ENCODE data around the gene PHTF2.
"Not testable (repeated sequence)": the region's sequence is repeated elsewhere in the genome, so short reads cannot be mapped to it uniquely, and the experiment has no call there.

The PHTF2 gene

DNA sequence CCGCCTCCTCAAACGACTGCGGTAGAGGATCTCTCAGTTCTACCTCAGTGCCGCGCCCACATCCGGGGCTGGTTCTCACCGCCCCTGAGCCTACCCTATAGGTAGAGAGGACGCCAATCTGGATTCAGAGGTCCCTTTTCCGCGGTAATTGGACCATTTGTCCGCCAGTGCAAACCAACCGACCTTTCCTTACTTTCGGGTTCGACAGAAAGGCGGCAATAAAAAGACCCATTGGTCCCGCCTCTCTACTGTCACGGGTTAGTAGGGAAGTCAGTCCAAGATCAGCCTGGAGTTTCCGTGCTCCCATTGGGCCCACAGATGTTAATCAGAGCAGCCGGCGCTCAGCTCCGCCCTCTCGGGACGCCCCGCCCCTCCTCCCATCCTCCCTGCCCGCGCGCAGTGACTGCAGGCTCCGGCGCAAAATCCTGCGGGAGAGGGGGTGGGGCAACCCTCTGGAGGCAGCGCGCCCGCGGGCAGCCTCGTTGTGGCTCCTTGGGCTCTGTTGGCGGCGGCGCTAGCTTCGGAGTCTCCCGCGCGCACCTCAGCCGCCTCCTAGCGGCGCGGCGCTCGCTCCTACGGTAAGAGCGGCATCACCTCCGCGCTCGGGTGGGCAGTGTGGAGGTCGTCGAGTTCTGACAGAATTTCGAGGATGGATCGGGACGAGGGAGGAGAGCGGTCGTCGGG, at the start of gene PHTF2, which contains the start of gene TMEM60:
TSS of gene PHTF2 (plus strand) at position 380 of the 684 bp plus-strand sequence.
TSS of gene TMEM60 (minus strand) at position 41 of the 684 bp plus-strand sequence. CDS start 4,061 bp downstream, outside the sequence.
- DNase-seq (ENCODE audit: low spot score): peak; percentile 98

DNA sequence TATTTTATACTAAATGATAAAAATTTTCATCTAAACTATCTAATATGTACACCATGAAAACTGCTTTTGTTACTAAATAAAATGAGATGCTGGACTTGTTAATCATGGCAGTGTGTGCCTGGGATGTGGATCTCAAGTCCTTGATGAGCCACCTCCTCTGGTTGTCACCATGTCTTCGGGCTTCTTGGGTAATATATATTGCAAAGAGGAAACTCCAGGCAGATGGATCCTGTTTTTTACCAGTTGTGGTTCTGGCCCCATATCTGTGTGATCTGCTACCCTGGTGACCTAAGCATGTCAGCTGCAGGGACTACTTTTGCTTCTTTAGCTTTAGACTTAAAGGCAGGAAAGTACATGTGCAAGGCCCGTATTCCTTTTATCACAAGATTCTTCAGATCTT, 46.6 kb upstream of the PHTF2 start:
- no peak for DNase-seq (ENCODE audit: low spot score)

DNA sequence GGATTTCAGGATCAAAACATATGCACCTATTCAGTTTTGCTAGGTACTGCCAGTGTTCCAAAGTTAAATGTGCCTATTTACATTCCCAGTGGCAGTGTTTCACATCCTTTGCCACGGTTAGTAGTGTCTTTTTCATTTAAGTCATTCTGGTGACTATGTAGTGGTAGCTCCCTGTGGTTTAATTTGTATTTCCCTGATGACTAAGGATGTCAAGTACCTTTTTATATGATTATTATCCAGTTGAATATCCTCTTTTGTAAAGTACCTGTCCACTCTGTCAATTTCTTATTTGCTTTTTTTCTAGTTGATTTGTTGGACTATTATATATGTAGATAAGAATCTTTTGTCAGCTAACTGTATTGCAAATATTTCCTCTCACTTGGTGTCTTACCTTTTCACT, 45.4 kb upstream of the PHTF2 start:
- DNase-seq (ENCODE audit: low spot score): no peak

DNA sequence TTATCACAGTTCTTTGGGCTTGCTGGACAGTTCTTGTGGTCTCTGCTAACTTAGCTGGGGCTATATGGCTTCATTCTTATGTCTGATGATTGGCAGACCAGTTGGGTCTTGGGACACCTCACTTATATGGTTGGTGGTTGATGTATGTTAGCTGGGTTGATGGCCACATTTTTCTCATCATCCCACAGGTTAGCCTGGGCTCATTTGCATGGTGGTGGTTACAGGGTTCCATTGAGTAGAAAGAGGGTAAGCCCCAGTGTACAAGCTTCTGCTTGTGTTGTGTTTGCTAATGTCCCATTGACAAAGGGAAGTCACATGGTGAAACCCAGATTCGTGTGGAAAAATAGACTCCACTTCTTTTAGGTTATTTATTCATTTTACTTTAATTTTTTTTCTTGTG, 41.0 kb upstream of the PHTF2 start:
- no peak for DNase-seq (ENCODE audit: low spot score)

DNA sequence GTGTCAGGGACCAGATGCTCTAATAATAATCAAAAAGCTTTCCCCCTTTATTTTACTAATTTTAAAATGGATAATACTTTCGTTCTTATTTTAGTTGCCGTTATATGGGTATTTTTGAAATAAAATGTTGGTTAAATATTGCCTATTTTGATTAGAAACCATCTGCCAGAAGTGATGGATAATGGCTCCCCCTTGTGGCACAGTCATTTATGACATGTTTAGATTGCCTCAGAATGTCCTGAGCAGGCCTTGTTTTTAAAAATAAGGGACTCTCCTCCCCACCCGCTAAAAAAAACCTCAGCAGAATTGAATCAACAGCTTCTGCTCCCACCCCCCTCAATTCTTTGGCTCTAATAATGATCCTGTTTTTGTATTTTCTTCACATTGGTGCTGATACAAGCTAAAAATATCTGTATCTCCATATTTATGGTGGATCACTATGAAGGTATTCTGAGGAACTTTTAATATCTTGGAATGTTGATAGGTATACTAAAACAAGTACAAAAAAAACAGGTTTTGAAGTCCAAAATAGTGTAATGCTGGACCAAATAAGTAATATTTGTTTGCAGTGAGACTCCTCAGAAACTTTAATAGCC, 39.2 kb upstream of the PHTF2 start:
- DNase-seq (ENCODE audit: low spot score): peak; percentile 49

DNA sequence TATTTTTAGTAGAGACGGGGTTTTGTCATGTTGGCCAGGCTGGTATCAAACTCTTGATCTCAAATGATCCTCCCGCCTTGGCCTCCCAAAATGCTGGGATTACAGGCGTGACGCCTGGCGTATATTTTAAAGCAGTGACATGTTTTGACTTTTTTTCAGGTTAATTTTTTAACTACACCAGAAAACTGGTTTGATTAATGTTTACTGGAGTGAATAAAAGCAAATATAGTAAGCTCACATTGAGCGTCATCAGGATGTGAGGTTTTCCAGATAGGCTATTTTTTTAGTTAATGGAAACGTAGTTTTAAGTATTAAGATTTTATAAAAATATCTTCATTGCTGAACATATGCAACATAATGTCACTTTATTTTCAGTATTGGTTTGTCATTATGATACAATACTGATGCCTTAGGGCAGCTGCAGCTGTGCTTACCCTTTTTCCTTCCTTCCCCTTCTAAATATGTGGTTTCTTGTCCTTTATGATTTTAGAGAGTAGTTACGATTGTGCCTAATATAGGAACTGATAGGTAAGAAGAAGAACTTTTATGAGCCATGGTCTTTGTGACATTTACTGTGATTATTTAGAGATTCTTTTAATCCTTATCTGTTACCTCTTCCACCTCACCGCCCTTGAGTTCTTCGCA, 37.6 kb upstream of the PHTF2 start:
- DNase-seq (ENCODE audit: low spot score): no peak

DNA sequence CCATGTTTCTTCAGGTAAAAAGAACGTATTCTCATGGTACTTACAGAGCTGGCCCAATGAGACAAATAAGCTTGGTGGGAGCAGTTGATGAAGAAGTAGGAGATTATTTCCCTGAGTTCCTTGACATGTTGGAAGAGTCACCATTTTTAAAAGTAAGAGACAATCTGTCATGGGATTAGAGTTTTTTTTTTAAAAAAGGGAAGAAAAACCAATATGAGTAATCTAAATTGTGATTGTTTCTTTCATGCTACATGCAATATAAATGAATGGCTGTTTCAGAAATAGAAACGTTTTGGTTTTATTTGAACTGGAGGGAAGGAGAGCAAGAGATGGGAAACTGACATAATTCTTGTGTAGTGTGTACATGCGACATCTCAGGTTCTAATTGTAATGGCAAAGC, 33.1 kb upstream of the PHTF2 start:
- no peak for DNase-seq (ENCODE audit: low spot score)

DNA sequence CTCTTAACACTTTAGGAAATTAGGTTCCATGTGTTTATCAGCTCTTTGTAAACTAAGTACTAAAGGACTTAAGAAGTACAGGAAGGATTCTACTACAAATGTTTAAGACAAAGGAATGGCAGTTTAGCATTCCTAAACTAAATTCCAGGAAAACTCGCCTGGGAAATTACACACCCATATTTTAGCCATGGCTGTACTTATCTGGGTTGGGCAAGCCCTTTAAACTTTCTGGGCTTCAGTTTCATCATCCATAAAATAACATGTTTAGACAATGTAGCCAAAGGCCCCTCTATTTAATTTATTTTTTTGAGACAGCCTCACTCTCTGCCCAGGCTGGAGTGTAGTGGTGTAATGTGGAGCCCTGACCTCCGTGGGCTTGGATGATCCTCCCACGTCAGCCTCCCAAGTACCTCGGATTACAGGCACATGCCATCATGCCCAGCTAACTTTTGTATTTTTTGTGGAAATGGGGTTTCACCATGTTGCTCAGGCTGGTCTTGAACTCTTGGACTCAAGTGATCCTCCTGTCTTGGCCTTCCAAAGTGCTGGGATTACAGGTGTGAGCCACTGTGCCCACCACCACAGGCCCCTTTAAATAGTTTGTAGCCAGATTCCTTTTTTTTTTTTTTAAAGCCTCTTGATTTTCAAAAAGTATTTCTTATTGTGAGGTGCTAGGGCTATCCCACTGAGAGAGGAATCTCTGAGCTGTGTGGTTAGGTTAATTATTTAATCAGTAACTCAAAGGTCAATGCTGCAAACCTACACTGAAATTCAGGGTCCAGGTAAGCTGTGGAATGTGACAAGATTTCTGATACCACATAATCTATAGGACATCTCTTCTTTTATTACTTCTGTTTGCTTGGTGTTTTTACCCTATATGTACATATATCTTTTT, 32.4 kb upstream of the PHTF2 start:
- DNase-seq (ENCODE audit: low spot score): no peak

DNA sequence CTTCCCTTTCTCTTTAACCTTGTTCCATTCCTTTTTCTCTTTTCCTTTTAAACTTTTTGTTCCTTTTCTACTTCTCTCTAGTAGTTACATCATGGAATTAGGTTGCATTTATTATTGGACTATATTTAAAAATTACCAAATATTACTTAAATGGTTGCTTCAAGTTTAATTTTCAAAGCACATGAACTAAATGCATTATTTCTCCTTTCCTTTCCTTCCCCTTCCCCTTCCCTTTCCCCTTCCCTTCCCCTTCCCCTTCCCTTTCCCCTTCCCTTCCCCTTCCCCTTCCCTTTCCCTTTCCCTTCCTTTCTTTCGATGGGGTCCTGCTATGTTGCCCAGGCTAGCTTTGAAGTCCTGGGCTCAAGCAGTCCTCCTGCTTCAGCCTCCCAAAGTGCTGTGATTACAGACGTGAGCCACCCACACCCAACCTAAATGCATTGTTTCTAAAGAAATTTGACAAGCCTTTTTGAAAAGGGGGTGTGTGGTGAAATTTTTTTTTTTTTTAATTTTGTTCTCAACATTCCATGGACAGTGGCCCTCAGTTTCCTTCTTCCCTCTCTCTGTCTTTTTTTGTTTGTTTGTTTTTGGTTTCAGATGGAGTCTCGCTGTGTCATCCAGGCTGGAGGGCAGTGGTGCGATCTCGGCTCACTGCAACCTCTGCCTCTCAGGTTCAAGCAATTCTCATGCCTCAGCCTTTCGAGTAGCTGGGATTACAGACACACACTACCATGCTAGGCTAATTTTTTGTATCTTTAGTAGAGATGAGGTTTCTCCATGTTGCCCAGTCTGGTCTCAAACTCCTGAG, 31.6 kb upstream of the PHTF2 start:
- DNase-seq (ENCODE audit: low spot score): no peak

DNA sequence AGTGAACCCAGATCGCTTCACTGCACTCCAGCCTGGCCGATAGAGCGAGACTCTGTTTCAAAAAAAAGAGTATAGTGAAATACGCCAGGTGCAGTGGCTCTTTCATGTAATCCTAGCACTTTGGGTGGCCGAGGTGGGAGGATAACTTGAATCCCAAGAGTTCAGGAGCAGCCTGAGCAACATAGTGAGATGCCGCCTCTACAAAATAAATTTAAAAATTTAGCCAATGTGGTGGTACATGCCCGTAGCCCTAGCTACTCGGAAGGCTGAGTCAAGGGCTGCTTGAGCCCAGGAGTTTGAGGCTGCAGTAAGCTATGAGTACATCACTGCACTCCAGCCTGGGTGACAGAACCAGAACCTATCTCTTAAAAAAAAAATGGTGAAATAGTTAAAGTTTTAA, 28.3 kb upstream of the PHTF2 start:
- DNase-seq (ENCODE audit: low spot score): no peak

DNA sequence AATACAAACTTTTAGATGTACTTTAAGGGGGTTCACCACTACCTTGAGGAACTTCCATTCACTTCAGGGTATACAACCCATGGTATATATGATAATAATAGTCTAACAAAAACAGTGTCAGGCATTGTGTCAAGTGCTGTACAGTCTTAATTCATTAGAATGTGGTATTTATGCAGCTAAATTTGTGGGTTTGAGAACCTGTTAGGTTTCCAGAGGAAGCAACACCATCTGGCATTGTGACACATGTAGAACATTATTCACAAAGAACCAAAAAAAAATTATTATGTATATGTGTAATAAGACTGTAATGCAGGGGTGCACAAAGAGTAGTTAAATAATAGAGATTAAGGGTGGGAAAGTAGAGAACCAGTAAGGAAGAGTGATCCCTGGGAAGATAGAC, 26.7 kb upstream of the PHTF2 start:
- no peak for DNase-seq (ENCODE audit: low spot score)

DNA sequence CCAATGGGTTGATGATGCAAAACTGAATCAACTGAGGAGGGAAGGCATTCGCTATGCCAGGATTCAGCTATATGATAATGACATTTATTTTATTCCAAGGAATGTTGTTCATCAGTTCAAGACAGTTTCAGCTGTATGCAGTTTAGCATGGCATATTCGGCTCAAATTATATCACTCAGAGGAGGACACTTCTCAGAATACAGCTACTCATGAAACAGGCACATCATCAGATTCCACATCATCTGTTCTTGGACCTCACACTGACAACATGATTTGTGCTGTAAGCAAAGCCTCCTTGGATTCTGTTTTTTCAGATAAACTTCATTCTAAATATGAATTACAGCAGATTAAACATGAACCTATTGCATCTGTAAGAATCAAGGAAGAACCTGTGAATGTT, 20.0 kb upstream of the PHTF2 start:
- no peak for DNase-seq (ENCODE audit: low spot score)

DNA sequence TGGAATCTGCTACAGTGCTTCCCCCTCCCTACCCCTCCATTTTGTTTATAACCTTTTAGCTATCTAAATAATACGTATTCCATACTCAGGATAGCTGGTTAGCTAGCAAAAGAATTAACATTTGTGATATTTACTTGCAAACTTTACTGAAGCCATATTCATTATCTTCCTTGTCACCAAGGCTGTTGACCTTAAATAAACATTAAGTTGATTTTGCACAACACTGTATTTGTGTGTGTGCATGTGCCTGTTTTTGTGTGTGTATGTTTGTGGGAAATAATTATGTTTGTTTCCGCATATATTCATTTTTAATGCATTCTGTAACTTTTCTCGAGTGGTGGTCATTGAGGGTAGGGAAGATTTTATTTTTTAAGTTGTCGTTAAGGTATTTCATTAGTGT, 16.2 kb upstream of the PHTF2 start:
- DNase-seq (ENCODE audit: low spot score): no peak

DNA sequence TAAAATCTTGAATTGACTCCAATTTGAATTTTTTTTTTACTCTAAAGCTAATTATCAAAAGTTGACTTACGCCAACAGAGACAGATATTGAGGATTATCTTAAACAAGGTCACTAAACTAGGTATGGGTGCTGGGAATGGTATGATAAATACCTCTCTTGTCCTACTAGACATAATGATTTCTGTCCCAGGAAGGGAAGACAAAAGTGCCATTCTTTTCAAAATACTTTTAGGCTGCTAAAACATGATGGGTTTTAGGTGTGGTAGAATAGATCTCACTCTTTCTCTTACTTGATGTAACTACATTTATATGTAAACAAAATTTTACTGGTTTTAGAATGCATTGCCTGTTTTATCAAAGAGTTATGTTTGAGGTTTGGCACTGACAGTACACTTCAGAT, 15.5 kb upstream of the PHTF2 start:
- DNase-seq (ENCODE audit: low spot score): no peak

DNA sequence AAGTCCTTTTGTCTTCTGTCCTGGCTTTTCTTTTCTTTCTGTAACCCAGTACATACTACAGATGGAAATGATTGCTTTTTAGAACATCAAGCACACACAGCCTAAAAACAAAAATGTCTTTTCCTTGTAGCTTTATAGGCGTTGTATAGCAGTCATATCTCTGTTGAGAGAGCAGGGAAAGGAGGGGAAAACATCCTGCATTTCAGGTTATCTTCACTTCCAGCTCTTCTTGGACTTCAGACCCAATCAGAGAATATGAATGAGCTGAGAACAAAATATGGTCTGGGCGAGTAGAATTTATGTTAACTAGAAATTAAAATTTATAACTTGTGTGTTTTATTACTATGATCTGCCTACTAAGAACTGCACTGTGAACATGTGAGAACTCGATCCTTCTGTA, 15.0 kb upstream of the PHTF2 start:
- DNase-seq (ENCODE audit: low spot score): no peak

DNA sequence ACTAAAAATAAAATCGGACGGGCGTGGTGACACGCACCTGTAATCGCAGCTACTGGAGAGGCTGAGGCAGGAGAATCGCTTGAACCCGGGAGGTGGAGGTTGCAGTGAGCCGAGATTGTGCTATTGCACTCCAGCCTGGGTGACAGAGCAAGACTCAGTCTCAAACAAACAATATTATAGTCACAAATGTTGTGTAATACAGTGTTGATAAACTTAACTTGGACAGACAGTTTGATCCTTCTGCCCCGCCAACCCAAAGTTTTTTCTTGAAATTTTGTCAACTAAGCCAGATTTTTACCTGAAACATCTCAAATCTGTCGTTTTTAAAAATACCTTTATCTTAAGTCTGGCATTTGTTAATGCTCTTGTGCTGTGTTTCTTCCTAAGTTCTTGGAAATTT, 14.1 kb upstream of the PHTF2 start:
- DNase-seq (ENCODE audit: low spot score): not testable (repeated sequence)

DNA sequence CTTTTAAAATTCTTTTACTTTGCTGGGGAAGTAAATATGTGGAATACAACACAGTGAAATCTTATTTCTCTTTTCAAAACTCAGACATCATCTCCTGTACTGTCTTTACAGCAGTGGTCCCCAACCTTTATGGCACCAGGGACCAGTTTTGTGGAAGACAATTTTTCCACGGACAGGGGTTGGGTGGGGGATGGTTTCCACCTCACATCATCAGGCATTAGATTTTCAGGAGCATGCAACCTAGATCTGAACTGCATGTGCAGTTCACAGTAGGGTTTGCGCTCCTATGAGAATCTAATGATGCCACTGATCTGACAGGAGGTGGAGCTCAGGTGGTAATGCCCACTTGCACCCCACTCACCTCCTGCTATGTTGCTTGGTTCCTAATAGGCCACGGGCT, 12.6 kb upstream of the PHTF2 start:
- DNase-seq (ENCODE audit: low spot score): no peak

DNA sequence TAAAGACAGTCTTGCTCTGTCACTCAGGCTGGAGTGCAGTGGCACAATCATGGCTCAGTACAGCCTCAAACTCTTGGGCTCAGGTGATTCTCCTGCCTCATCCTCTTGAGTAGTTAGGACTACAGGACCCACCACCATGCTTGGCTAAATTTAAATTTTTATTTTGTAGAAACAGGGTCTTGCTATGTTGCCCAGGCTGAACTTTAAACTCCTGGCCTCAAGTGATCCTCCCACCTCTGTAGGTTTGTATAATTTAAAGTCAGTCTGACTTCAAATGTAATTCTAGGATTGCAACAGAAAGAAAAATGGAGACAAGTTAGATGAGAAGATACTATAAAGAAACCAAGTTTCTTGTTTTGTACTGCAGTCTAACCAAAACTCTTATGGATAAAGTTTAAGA, 11.8 kb upstream of the PHTF2 start:
- DNase-seq (ENCODE audit: low spot score): no peak

DNA sequence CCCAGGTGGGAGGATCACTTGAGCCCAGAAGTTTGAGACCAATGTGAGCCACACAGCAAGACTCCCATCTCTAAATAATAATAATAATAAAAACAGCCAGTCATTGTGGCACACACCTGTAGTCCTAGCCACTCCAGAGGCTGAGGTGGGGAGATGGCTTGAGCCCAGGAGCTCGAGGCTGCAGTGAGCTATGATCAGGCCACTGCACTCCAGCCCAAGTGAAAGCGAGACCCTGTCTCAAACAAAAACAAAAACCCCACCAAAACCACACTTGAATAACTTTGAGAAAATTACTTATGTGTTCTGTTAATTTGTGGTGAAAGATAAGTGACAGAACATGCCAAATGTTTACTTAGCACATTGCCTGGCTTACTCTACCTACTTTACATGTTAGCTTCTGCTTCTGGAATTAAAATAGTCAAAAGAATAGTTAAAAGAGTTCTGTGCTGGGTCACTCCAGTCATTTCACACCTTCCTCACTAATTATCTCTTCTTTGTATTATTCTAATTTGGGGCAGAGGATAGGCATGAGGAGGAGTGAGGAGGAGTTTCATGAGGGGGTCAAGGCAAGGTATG, 10.2 kb upstream of the PHTF2 start:
- no peak for DNase-seq (ENCODE audit: low spot score)

DNA sequence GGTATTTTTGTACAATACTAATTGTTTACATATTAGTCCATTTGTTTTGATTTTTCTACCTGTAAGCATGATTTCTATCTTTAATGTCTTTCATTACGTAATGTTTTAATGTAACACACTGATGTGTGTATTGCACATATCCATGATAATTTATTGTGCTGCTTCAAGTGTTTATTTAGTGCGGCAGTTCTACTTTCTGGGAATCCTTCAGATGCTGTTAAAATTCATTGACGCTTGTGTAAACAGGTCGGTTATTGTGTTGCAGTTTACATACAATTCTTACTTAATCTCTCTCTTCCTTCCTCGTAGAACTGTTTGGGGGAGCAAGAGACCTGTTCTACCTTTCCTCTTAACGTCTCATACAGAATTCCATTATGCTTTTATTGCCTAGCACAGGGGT, 7.2 kb upstream of the PHTF2 start:
- no peak for DNase-seq (ENCODE audit: low spot score)

DNA sequence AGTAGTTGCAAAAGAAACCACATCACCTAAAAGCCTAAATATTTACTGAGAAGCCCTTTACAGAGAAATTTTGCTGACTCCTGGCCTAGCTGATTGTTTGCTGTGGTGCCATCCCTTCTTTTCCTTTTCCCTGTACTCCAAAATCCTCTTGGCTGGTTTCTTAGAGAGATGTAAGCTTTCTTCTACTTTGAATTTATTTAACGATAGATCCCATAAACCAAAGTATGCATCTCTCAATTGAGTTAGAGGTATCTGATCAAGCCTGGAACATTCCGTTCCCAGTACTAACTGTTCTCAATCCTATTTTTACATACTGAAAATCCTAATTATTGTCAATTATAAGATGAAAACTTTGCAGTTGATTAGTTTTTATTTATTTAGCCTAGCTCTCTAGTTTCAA, 6.6 kb upstream of the PHTF2 start:
- no peak for DNase-seq (ENCODE audit: low spot score)

Data from AG20443 (cell line).